GM12878 (cell line): ENCODE results near the gene PLCB4. TPM values are rescaled to one million over a fixed set of nuclear protein-coding genes. Genes with fewer than 3 reads are reported as not detected.

Experiments
- ATAC-seq: fragments of 200-7000 bp; cut with Tn5 transposase; 3 replicates; pipeline ENCODE4 v1.9.1; 2020; ENCODE audit warnings: mild to moderate bottlenecking, moderate library complexity
- BruUV-seq: library from RNA; stranded (reverse); fragments of 400-500 nt; replicated peaks from 2 replicates; lab custom pipeline; 2021; lab: Mats Ljungman, UMichigan
- CTCF ChIA-PET: fragments of 300-600 bp; sonication (Branson Sonifier 250); formaldehyde crosslinking; extraction: SDS; loops from one replicate; lab custom pipeline; 2021; ENCODE audit warnings: inconsistent platforms; lab: Yijun Ruan, JAX
- POLR2A ChIA-PET: fragments of 350-600 bp; formaldehyde crosslinking; extraction: SDS; loops from one replicate; lab custom pipeline; 2021; ENCODE audit warnings: inconsistent platforms; lab: Charles Lee
- RAD21 ChIA-PET: fragments of 300-600 bp; sonication (Branson Sonifier 250); formaldehyde crosslinking; loops from one replicate; lab custom pipeline; 2023; ENCODE audit warnings: antibody characterized with exemption; ENCODE audit not compliant: unreplicated experiment; lab: Charles Lee
- SMC1A ChIA-PET: fragments of 300-600 bp; sonication (Branson Sonifier 250); formaldehyde crosslinking; loops from one replicate; lab custom pipeline; 2023; ENCODE audit not compliant: unreplicated experiment, uncharacterized antibody; lab: Charles Lee
- DNase-seq: peaks from one replicate; pipeline ENCODE4 v3.0.0-alpha.2; 2011; ENCODE audit warnings: low read depth, low spot score
- FAIRE-seq: peaks from 3 replicates; lab custom pipeline; 2011; peaks lifted over from hg19 to GRCh38; lab: Jason Lieb, UNC
- H2AFZ ChIP-seq: 2 replicates; pipeline ENCODE4 v1.6.0; 2011; ENCODE audit warnings: low read depth, low read length, control low read depth; ENCODE audit not compliant: control insufficient read depth
- H3K27ac ChIP-seq: 2 replicates; pipeline ENCODE4 v1.5.1; 2011; ENCODE audit warnings: control low read depth; ENCODE audit not compliant: control insufficient read depth, insufficient read depth
- H3K27me3 ChIP-seq, 2 experiments: replicated peaks in 1 of 2; 2 replicates each; pipeline versions ENCODE4 v1.6.0 to v1.6.1; 2011; ENCODE audit warnings: low read length in 1 of 2; ENCODE audit not compliant: control insufficient read depth in 2 of 2, insufficient read depth in 2 of 2
- H3K36me3 ChIP-seq, 2 experiments: 2 replicates each; pipeline ENCODE4 v1.5.1; 2011; ENCODE audit warnings: low read length in 1 of 2; ENCODE audit not compliant: control insufficient read depth in 2 of 2, insufficient read depth in 2 of 2
- H3K4me1 ChIP-seq: 2 replicates; pipeline ENCODE4 v1.6.1; 2011; ENCODE audit warnings: mild to moderate bottlenecking, low read length, moderate library complexity, mixed read lengths; ENCODE audit not compliant: control insufficient read depth, insufficient read depth
- H3K4me2 ChIP-seq: 2 replicates; pipeline ENCODE4 v1.6.0; 2011; ENCODE audit warnings: control low read depth; ENCODE audit not compliant: control insufficient read depth, insufficient read depth
- H3K4me3 ChIP-seq: fragments of 200-600 bp; sonication (generic); 2 replicates; pipeline ENCODE4 v1.5.1; 2016
- H3K79me2 ChIP-seq: 2 replicates; pipeline ENCODE4 v1.6.0; 2011; ENCODE audit warnings: low read length; ENCODE audit not compliant: control insufficient read depth, insufficient read depth
- H3K9ac ChIP-seq: 2 replicates; pipeline ENCODE4 v1.8.0; 2011; ENCODE audit warnings: low read length, control low read depth, mixed read lengths; ENCODE audit not compliant: control insufficient read depth, insufficient read depth
- H3K9me3 ChIP-seq: replicated peaks from 3 replicates; pipeline ENCODE4 v1.5.1; 2011; ENCODE audit warnings: mild to moderate bottlenecking, low read length; ENCODE audit not compliant: control insufficient read depth, insufficient read depth
- H4K20me1 ChIP-seq: 2 replicates; pipeline ENCODE4 v1.6.0; 2011; ENCODE audit not compliant: control insufficient read depth, insufficient read depth
- CHD2 ChIP-seq: IDR thresholded peaks from 2 replicates; pipeline ENCODE4 v1.6.1; 2011; ENCODE audit warnings: low read depth, low read length, improper control_type of control experiment, borderline replicate concordance
- EED ChIP-seq: sonication (generic); IDR thresholded peaks from 2 replicates; pipeline ENCODE4 v1.6.1; 2016; ENCODE audit warnings: antibody characterized with exemption, low read depth
- ESRRA ChIP-seq: IDR thresholded peaks from 2 replicates; pipeline ENCODE4 v1.6.1; 2012; ENCODE audit warnings: mild to moderate bottlenecking, low read length, improper control_type of control experiment
- IKZF1 ChIP-seq: fragments of 450-650 bp; conservative IDR thresholded peaks from 2 replicates; pipeline ENCODE4 v1.6.1; 2017; ENCODE audit warnings: antibody characterized with exemption, mild to moderate bottlenecking
- RAD21 ChIP-seq: IDR thresholded peaks from 2 replicates; pipeline ENCODE4 v1.6.1; 2011; ENCODE audit warnings: mild to moderate bottlenecking, low read depth, low read length, moderate library complexity; ENCODE audit not compliant: insufficient read depth
- SREBF2 ChIP-seq: IDR thresholded peaks from 2 replicates; pipeline ENCODE4 v1.6.1; 2012; ENCODE audit warnings: mild to moderate bottlenecking, low read length
- STAT1 ChIP-seq: fragments of 450-650 bp; conservative IDR thresholded peaks from 2 replicates; pipeline ENCODE4 v1.6.1; 2014; ENCODE audit warnings: antibody characterized with exemption, mild to moderate bottlenecking
- TBL1XR1 ChIP-seq: IDR thresholded peaks from 2 replicates; pipeline ENCODE4 v1.6.1; 2012; ENCODE audit warnings: low read depth, low read length, improper control_type of control experiment
- YBX1 ChIP-seq: fragments of 450-650 bp; IDR thresholded peaks from 2 replicates; pipeline ENCODE4 v1.6.1; 2016; ENCODE audit warnings: antibody characterized with exemption
- YY1 ChIP-seq: IDR thresholded peaks from 2 replicates; pipeline ENCODE4 v1.6.1; 2011; ENCODE audit warnings: low read depth, mild to moderate bottlenecking, low read length
- ZZZ3 ChIP-seq: IDR thresholded peaks from 2 replicates; pipeline ENCODE4 v1.6.1; 2011; ENCODE audit warnings: low read depth; ENCODE audit not compliant: control insufficient read depth, insufficient read length
- WGBS: methylation state at CpG from one replicate; pipeline ENCODE4 v1.1.6; 2016; ENCODE audit warnings: low lambda C conversion rate; ENCODE audit not compliant: insufficient replicate concordance, insufficient coverage; ENCODE audit errors: missing lambda C conversion rate; 5-methylcytosine and 5-hydroxymethylcytosine counted together
- in situ Hi-C: fragments of 300-500 bp; cut with MboI; formaldehyde crosslinking; loops from 9 replicates; pipeline ENCODE4 v1.14.3; 2018; ENCODE audit warnings: mixed read lengths
- intact Hi-C: fragments of 100-400 bp; cut with micrococcal nuclease; formaldehyde crosslinking; loops from one replicate; pipeline ENCODE4 v1.14.2; 2022; ENCODE audit not compliant: unreplicated experiment
- polyA plus RNA-seq, 11 experiments: library from polyadenylated mRNA; depleted of rRNA in 4 of 11; unstranded in 6 of 11; stranded (reverse) in 5 of 11; fragments of >200 nt; fragmentation: Nextera tagmentation in 4 of 11; fragmentation: Illumina TruSeq in 1 of 11; extraction: Ambion mirVana in 4 of 11; extraction: Trizol in 1 of 11; gene quantifications; 1 replicate in 1 of 11; 2 replicates in 10 of 11; pipeline versions ENCODE4 v1.2.1 to v1.2.3, GENCODE V29; 2011 to 2016; ENCODE audit warnings: inconsistent platforms in 2 of 11, missing spikeins in 2 of 11, low read depth in 1 of 11
- total RNA-seq, 4 experiments: library from RNA; depleted of rRNA in 3 of 4; stranded (reverse); fragments of >200 nt in 3 of 4; fragmentation: Illumina TruSeq in 1 of 4; extraction: Trizol in 1 of 4; gene quantifications; 2 replicates each; pipeline versions ENCODE4 v1.2.1 to v1.2.3, GENCODE V29; 2013 to 2021
- TF ChIP-seq, protein P1 (sequence below): IDR thresholded peaks from 2 replicates; pipeline ENCODE4 v1.6.1; 2012; ENCODE audit warnings: low read depth, low read length, improper control_type of control experiment
- TF ChIP-seq, protein P2 (sequence below): fragments of 450-650 bp; IDR thresholded peaks from 2 replicates; pipeline ENCODE4 v1.6.1; 2017; ENCODE audit warnings: mild to moderate bottlenecking, moderate library complexity

Gene PLCB4
- total and polyA plus RNA-seq, 10 of the 15 experiments (the other 5 are each of a cell fraction or from before 2014, with no cell fraction given): not detected

DNA sequence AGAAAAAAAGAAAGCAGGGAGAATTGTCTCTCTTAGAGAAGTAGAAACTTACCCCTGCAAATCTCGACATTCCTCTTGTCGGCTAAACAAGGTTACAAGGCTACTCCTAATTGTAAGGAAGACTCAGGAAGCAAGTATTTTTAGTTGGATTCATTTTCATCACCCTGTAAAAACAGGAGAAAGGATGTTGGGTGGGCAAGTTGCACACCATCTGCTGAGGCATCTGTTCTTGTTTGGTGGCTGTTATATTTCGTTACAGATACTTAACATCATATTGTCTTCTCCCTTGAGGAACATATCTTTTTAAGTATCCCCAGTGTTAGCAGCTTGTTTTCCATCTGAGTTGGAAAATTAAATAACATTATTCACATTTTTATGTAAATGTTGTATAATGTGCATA lies 187.5 kb downstream of the PLCB4 start (continued):
- TF ChIP-seq YBX1: no peak
- TF ChIP-seq, protein P1, sequence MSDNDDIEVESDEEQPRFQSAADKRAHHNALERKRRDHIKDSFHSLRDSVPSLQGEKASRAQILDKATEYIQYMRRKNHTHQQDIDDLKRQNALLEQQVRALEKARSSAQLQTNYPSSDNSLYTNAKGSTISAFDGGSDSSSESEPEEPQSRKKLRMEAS: no peak
- TF ChIP-seq IKZF1: no peak
- TF ChIP-seq STAT1: no peak
- TF ChIP-seq TBL1XR1: no peak
- no peak for TF ChIP-seq ESRRA

DNA sequence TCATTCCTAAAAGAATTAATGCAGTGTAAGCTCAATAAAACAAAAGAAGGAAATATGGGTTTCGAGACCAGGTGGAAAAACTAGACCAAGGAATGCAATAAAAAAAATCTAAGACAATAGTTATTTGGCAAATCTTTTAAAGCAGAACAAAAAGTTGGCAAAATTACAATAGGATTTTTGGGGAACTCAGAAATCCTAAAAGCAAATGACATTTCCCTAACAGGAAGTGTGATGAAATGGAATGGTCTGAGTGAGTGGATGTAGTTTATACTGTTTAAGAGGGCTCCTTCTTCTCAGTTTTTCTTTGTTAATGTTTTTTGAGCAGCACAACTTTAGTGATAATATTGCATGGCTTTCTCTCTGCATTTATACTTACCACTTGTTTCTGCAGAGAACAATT lies 190.0 kb downstream of the PLCB4 start:
- H3K9me3 ChIP-seq: no peaks in the 10 kb centered on the region
- H3K4me2 ChIP-seq: no peak overlapping the region
- no TSS peak for BruUV-seq
- ChIA-PET POLR2A (no interaction called here), CTCF (no interaction called here), RAD21 (no interaction called here), SMC1A (no interaction called here)
- no peak overlapping the region for H3K9ac ChIP-seq
- TF ChIP-seq TBL1XR1 (no peak), YY1 (no peak)
- H2AFZ ChIP-seq: no peak overlapping the region
- H3K4me3 ChIP-seq: no peak overlapping the region
- 0% methylated on average over 1 of the region's 1 CpG for WGBS
- ATAC-seq: no peak
- no peaks in the 10 kb centered on the region for H4K20me1 ChIP-seq
- H3K36me3 ChIP-seq: no peaks in the 10 kb centered on the region
- DNase-seq: no peak
- no peaks in the 10 kb centered on the region for H3K4me1 ChIP-seq
- in situ Hi-C loops: no loop called here
- no peak for FAIRE-seq
- no peak overlapping the region for H3K27ac ChIP-seq
- H3K79me2 ChIP-seq: no peaks in the 10 kb centered on the region
- H3K27me3 ChIP-seq: no peaks in the 10 kb centered on the region
- intact Hi-C loops: no loop called here

DNA sequence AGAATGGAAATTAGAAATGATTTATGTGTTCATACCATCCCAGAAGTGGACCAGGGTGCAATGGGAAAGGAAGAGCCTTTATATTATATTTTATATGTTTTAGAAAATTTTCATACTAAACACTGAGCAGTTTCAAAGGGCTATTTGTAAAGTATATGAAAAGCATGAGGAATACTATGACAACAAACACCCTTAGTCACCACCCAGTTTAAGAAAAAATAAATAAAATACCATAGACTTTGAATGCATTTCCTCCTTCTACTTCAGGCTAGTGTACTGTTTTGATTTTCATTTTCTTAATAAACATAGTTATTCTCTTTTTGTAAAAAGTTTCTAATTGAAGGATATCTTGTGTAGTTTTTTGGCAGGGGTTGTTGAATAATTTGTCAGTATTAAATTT lies 191.1 kb downstream of the PLCB4 start:
- no peak overlapping the region for H3K27ac ChIP-seq
- H3K4me1 ChIP-seq: no peaks in the 10 kb centered on the region
- no peak overlapping the region for H3K4me2 ChIP-seq
- H3K36me3 ChIP-seq: no peaks in the 10 kb centered on the region
- no peaks in the 10 kb centered on the region for H3K27me3 ChIP-seq
- no TSS peak for BruUV-seq
- H4K20me1 ChIP-seq: no peaks in the 10 kb centered on the region
- no peaks in the 10 kb centered on the region for H3K79me2 ChIP-seq
- ChIA-PET CTCF (no interaction called here), POLR2A (no interaction called here), SMC1A (no interaction called here), RAD21 (no interaction called here)
- ATAC-seq: no peak
- H2AFZ ChIP-seq: no peak overlapping the region
- in situ Hi-C loops (no loop called here), intact Hi-C loops (no loop called here)
- no peak overlapping the region for H3K4me3 ChIP-seq
- DNase-seq: no peak
- TF ChIP-seq RAD21 (no peak), SREBF2 (no peak), ZZZ3 (no peak), EED (no peak), CHD2 (no peak)
- TF ChIP-seq, protein P2, sequence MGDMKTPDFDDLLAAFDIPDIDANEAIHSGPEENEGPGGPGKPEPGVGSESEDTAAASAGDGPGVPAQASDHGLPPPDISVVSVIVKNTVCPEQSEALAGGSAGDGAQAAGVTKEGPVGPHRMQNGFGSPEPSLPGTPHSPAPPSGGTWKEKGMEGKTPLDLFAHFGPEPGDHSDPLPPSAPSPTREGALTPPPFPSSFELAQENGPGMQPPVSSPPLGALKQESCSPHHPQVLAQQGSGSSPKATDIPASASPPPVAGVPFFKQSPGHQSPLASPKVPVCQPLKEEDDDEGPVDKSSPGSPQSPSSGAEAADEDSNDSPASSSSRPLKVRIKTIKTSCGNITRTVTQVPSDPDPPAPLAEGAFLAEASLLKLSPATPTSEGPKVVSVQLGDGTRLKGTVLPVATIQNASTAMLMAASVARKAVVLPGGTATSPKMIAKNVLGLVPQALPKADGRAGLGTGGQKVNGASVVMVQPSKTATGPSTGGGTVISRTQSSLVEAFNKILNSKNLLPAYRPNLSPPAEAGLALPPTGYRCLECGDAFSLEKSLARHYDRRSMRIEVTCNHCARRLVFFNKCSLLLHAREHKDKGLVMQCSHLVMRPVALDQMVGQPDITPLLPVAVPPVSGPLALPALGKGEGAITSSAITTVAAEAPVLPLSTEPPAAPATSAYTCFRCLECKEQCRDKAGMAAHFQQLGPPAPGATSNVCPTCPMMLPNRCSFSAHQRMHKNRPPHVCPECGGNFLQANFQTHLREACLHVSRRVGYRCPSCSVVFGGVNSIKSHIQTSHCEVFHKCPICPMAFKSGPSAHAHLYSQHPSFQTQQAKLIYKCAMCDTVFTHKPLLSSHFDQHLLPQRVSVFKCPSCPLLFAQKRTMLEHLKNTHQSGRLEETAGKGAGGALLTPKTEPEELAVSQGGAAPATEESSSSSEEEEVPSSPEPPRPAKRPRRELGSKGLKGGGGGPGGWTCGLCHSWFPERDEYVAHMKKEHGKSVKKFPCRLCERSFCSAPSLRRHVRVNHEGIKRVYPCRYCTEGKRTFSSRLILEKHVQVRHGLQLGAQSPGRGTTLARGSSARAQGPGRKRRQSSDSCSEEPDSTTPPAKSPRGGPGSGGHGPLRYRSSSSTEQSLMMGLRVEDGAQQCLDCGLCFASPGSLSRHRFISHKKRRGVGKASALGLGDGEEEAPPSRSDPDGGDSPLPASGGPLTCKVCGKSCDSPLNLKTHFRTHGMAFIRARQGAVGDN: no peak
- FAIRE-seq: no peak
- no peaks in the 10 kb centered on the region for H3K9me3 ChIP-seq
- H3K9ac ChIP-seq: no peak overlapping the region
